HEK293 (cell line): ENCODE data around the gene ABCA5.

Experiments used
- CTCF ChIA-PET: fragments of 350-600 bp; formaldehyde crosslinking; extraction: SDS; loops from one replicate; lab custom pipeline; 2021; ENCODE audit warnings: antibody characterized with exemption; lab: Yijun Ruan, JAX
- POLR2A ChIA-PET: fragments of 300-600 bp; formaldehyde crosslinking; extraction: SDS; loops from one replicate; lab custom pipeline; 2020; ENCODE audit warnings: antibody characterized with exemption, inconsistent platforms; lab: Yijun Ruan, JAX
- H3K27ac ChIP-seq: fragments of 200-500 bp; sonication (Bioruptor generic); 2 replicates; pipeline ENCODE4 v1.5.1; 2014; ENCODE audit warnings: low read depth, low read length, control low read depth, inconsistent platforms; ENCODE audit errors: extremely low read depth
- H3K36me3 ChIP-seq, 2 experiments: fragments of 200-500 bp in 1 of 2; sonication (Bioruptor generic) in 1 of 2; 1 replicate in 1 of 2; 2 replicates in 1 of 2; pipeline ENCODE4 v1.5.1; 2014 to 2017; ENCODE audit warnings: inconsistent platforms in 2 of 2, low read length in 2 of 2; ENCODE audit not compliant: control insufficient read depth in 2 of 2, insufficient read depth in 1 of 2
- H3K4me1 ChIP-seq: fragments of 200-500 bp; sonication (Bioruptor generic); 2 replicates; pipeline ENCODE4 v1.5.1; 2014; ENCODE audit warnings: mild to moderate bottlenecking, low read length, inconsistent platforms; ENCODE audit not compliant: control insufficient read depth, insufficient read depth
- H3K4me3 ChIP-seq: 2 replicates; pipeline ENCODE4 v1.5.1; 2011; ENCODE audit warnings: low read depth, mild to moderate bottlenecking, control low read depth, low read length, moderate library complexity
- H3K9me3 ChIP-seq: fragments of 200-500 bp; sonication (Bioruptor generic); 2 replicates; pipeline ENCODE4 v1.5.1; 2014; ENCODE audit warnings: low read depth, low read length, inconsistent platforms; ENCODE audit not compliant: control insufficient read depth, insufficient read depth
- ATF2 ChIP-seq: fragments of 450-650 bp; formaldehyde crosslinking; IDR thresholded peaks from 2 replicates; pipeline ENCODE4 v1.5.1; 2016; ENCODE audit warnings: missing biosample characterization, missing genetic modification characterization, low read depth
- BCL6B ChIP-seq: fragments of 450-650 bp; formaldehyde crosslinking; IDR thresholded peaks from 2 replicates; pipeline ENCODE4 v1.5.1; 2017; ENCODE audit warnings: missing biosample characterization, missing genetic modification characterization
- HOXD13 ChIP-seq: sonication (generic); formaldehyde crosslinking; IDR thresholded peaks from 2 replicates; pipeline ENCODE4 v1.8.0; 2022; ENCODE audit warnings: missing genetic modification reagents, borderline replicate concordance
- OSR2 ChIP-seq: fragments of 450-650 bp; formaldehyde crosslinking; IDR thresholded peaks from 2 replicates; pipeline ENCODE4 v1.5.1; 2016; ENCODE audit warnings: missing biosample characterization, missing genetic modification characterization
- PRDM2 ChIP-seq: fragments of 450-650 bp; formaldehyde crosslinking; IDR thresholded peaks from 2 replicates; pipeline ENCODE4 v1.5.1; 2016; ENCODE audit warnings: missing biosample characterization, missing genetic modification characterization, borderline replicate concordance
- SALL2 ChIP-seq: fragments of 450-650 bp; formaldehyde crosslinking; IDR thresholded peaks from 2 replicates; pipeline ENCODE4 v1.5.0; 2017; ENCODE audit warnings: missing biosample characterization, mild to moderate bottlenecking, missing genetic modification characterization, borderline replicate concordance
- SCRT1 ChIP-seq: fragments of 450-650 bp; formaldehyde crosslinking; IDR thresholded peaks from 2 replicates; pipeline ENCODE4 v1.5.1; 2016; ENCODE audit warnings: missing biosample characterization, missing genetic modification characterization, borderline replicate concordance
- TCF7L2 ChIP-seq: IDR thresholded peaks from 2 replicates; pipeline ENCODE4 v1.6.1; 2011; ENCODE audit warnings: low read depth, mild to moderate bottlenecking, inconsistent platforms, low read length, moderate library complexity, borderline replicate concordance
- YY1 ChIP-seq: fragments of 450-650 bp; formaldehyde crosslinking; IDR thresholded peaks from 2 replicates; pipeline ENCODE4 v1.5.1; 2018; ENCODE audit warnings: missing biosample characterization, missing genetic modification characterization
- ZNF112 ChIP-seq: fragments of 450-650 bp; formaldehyde crosslinking; IDR thresholded peaks from 2 replicates; pipeline ENCODE4 v1.5.0; 2017; ENCODE audit warnings: missing biosample characterization, missing genetic modification characterization
- ZNF114 ChIP-seq: fragments of 450-650 bp; formaldehyde crosslinking; IDR thresholded peaks from 2 replicates; pipeline ENCODE4 v1.5.0; 2017; ENCODE audit warnings: missing biosample characterization, missing genetic modification characterization
- ZNF148 ChIP-seq: fragments of 450-650 bp; formaldehyde crosslinking; IDR thresholded peaks from 2 replicates; pipeline ENCODE4 v1.5.0; 2017; ENCODE audit warnings: missing biosample characterization, missing genetic modification characterization, borderline replicate concordance
- ZNF211 ChIP-seq: fragments of 450-650 bp; formaldehyde crosslinking; IDR thresholded peaks from 2 replicates; pipeline ENCODE4 v1.5.1; 2016; ENCODE audit warnings: low read depth, missing biosample characterization, missing genetic modification characterization
- ZNF473 ChIP-seq: fragments of 450-650 bp; formaldehyde crosslinking; IDR thresholded peaks from 2 replicates; pipeline ENCODE4 v1.5.1; 2017; ENCODE audit warnings: missing biosample characterization, missing genetic modification characterization
- ZSCAN18 ChIP-seq: fragments of 450-650 bp; formaldehyde crosslinking; IDR thresholded peaks from 2 replicates; pipeline ENCODE4 v1.5.1; 2016; ENCODE audit warnings: missing biosample characterization, missing genetic modification characterization

Gene ABCA5

GRCh38 chr17:69287168-69287567 is 39.8 kb downstream of the ABCA5 start:
- ChIA-PET CTCF (interaction anchor here (1.4 kb wide), 1 partner anchor 108 kb away, joined by 4 read pairs; no protein-coding TSS in a partner anchor), POLR2A (no interaction called here)
- Histone ChIP-seq H3K27ac (no peak overlapping the region), H3K4me3 (no peak overlapping the region), H3K9me3 (no peaks in the 10 kb centered on the region), H3K36me3 (peaks cover 35% of the 10 kb centered on the region in 2 experiments), H3K4me1 (no peaks in the 10 kb centered on the region)
- TF ChIP-seq PRDM2 (tag by site-specific recombination) (no peak), OSR2 (no peak), SCRT1 (tag by site-specific recombination) (no peak), ZNF112 (tag by site-specific recombination) (no peak), ATF2 (no peak), YY1 (no peak), ZNF473 (tag by site-specific recombination) (no peak), TCF7L2 (no peak), ZNF148 (tag by site-specific recombination) (no peak), HOXD13 (CRISPR knock-in tag) (no peak), BCL6B (no peak), ZNF211 (tag by site-specific recombination) (no peak), ZNF114 (no peak), SALL2 (tag by site-specific recombination) (no peak), ZSCAN18 (tag by site-specific recombination) (no peak)
